Stimulated activated CD4-positive, alpha-beta T cell treated with anti-CD3 and anti-CD28 coated beads, Interleukin-1b, Interleukin-23, amount 100 ng/mL, for 1 hour (primary cell): ENCODE data around the gene TMEM233.
A peak's percentile ranks its signal among the peaks of the same experiment; 100 is the strongest.

ENCODE experiments used
- DNase-seq, 2 donors: peaks; one replicate each; pipeline ENCODE4 v3.0.0-alpha.2; 2020; ENCODE audit warnings: low read depth in 2 of 2

Gene TMEM233

GRCh38 chr12:119593578-119594398 lies at the start of gene TMEM233:
Gene TMEM233 (plus strand): TSS chr12:119593774. CDS start chr12:119593849, 75 bp downstream.
- DNase-seq = no peak

- DNase-seq = peak; percentile 18 to 19
Observed at GRCh38 chr12:119544765-119545625, 48.6 kb upstream of the TMEM233 start.

GRCh38 chr12:119546340-119546739 lies 47.2 kb upstream of the TMEM233 start:
- DNase-seq = no peak

- DNase-seq = no peak
Observed at GRCh38 chr12:119547001-119547400, 46.6 kb upstream of the TMEM233 start.

- no peak for DNase-seq
Observed at GRCh38 chr12:119556854-119557253, 36.7 kb upstream of the TMEM233 start.

GRCh38 chr12:119565404-119565803 lies 28.2 kb upstream of the TMEM233 start:
- DNase-seq = no peak

- DNase-seq = no peak
Observed at GRCh38 chr12:119570771-119571170, 22.8 kb upstream of the TMEM233 start.

- DNase-seq = no peak
Observed at GRCh38 chr12:119573086-119573485, 20.5 kb upstream of the TMEM233 start.

GRCh38 chr12:119574255-119574654 lies 19.3 kb upstream of the TMEM233 start:
- DNase-seq = no peak

GRCh38 chr12:119576118-119576810 lies 17.3 kb upstream of the TMEM233 start:
- DNase-seq = no peak

- DNase-seq = no peak
Observed at GRCh38 chr12:119576915-119577314, 16.7 kb upstream of the TMEM233 start.

GRCh38 chr12:119578112-119578511 lies 15.5 kb upstream of the TMEM233 start:
- no peak for DNase-seq

- no peak for DNase-seq
Observed at GRCh38 chr12:119589097-119589496, 4.5 kb upstream of the TMEM233 start.

- no peak for DNase-seq
Observed at GRCh38 chr12:119589634-119590033, 3.9 kb upstream of the TMEM233 start.

- no peak for DNase-seq
Observed at GRCh38 chr12:119592232-119592631, 1.3 kb upstream of the TMEM233 start.

GRCh38 chr12:119594399-119594730 lies 791 bp downstream of the TMEM233 start:
- DNase-seq = no peak

GRCh38 chr12:119594772-119595445 lies 1.3 kb downstream of the TMEM233 start:
- DNase-seq = no peak

- no peak for DNase-seq
Observed at GRCh38 chr12:119598159-119598558, 4.6 kb downstream of the TMEM233 start.

- no peak for DNase-seq
Observed at GRCh38 chr12:119601877-119602733, 8.5 kb downstream of the TMEM233 start.

GRCh38 chr12:119602734-119603094 lies 9.1 kb downstream of the TMEM233 start:
- no peak for DNase-seq

- DNase-seq = no peak
Observed at GRCh38 chr12:119603767-119604166, 10.2 kb downstream of the TMEM233 start.
